Measurements from ENCODE around the gene MLLT3.

Gene MLLT3

DNA sequence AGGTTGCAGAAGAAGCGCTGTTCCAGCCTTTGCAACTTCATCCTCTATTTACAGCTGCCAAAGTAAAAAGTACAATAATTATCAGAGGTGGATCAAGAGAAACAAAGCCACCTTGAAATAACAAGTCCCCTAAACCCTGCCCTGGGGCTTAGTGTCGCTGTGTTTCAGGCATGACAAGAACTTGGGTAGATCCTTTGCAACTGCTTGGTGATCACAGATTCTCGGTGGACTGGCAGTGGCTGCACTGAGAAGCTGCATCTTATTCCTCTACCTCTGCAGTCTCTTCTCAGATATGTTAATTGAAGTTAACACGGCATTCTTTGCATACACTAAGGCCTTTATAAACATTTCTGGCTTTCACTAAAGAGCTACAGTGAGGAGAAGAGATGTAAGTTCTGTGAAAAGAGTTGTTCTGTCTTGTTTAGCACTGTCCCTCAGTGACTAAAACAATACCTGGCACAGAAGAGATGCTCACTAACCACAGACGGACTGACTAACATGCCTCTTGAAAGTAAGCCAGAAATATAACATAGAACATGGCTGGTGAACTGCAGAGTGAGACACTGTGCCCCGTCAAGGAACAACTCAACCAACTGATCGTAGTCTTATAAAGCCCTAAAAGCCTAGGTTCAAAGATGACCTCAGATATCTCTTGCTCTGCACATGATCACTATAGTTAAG, 144.2 kb downstream of the MLLT3 start:
- in situ Hi-C loops (cut with HindIII; ENCODE audit: low sequenced_read_pairs): no loop called here
- no peak overlapping the region for H3K4me3 ChIP-seq (ENCODE audit: low read depth, low read length)
- DNase-seq (ENCODE audit: low read depth, low spot score): peak; percentile 42
- TF ChIP-seq, protein P1, sequence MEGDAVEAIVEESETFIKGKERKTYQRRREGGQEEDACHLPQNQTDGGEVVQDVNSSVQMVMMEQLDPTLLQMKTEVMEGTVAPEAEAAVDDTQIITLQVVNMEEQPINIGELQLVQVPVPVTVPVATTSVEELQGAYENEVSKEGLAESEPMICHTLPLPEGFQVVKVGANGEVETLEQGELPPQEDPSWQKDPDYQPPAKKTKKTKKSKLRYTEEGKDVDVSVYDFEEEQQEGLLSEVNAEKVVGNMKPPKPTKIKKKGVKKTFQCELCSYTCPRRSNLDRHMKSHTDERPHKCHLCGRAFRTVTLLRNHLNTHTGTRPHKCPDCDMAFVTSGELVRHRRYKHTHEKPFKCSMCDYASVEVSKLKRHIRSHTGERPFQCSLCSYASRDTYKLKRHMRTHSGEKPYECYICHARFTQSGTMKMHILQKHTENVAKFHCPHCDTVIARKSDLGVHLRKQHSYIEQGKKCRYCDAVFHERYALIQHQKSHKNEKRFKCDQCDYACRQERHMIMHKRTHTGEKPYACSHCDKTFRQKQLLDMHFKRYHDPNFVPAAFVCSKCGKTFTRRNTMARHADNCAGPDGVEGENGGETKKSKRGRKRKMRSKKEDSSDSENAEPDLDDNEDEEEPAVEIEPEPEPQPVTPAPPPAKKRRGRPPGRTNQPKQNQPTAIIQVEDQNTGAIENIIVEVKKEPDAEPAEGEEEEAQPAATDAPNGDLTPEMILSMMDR (IDR thresholded peaks at IDR 0.05; ENCODE audit: low read depth, low read length): no peak

DNA sequence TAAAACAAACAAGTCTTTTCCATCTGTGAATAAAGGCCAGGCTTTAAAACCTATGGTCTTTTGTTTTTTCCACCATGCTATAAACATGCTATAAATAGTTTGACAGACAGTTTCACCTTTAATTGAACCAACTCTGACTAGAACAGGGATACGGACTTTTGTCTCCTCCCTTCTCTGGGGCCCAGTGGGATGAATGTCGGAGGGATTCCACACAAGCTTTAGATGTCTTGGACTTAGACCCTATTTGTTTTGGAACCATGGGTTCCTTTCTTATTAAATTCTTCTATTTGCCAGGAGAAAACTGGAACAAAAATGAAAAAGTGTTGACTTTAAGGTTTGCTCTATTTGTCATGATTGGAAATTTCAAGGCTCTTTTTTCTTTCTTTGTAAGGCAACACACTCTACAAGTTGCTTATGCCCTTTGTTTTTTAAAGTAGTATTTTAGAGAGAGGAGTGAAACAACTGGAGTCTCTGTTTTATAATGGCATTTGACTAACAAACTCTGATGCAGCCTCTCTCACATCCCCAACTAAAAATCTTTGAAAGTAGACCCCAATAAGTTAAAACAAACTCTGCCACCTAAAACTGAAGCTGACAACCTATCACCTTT, 145.3 kb downstream of the MLLT3 start:
- DNase-seq (ENCODE audit: low read depth, low spot score): peak; percentile 26
- TF ChIP-seq, protein P1 (IDR thresholded peaks at IDR 0.05; ENCODE audit: low read depth, low read length): no peak
- in situ Hi-C loops (cut with HindIII; ENCODE audit: low sequenced_read_pairs): no loop called here
- H3K4me3 ChIP-seq (ENCODE audit: low read depth, low read length): no peak overlapping the region

DNA sequence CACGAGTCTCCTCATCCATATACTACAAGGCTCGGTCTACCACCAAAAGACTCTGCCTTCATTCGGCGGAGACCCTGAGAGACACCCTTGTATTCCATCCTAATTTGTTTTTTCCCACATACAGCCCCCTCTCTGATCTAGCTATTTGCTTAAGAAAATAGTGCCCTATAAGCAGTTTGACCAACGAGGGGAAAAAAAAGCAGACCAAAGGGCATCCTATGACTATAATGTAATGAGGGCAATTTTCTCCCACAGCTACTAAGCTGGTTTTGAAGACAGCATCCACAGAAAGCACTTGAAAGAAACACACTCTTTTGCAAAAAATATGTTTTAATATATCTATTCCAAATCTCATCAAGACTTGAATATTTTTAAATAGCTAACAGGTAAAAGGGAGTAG, 147.8 kb downstream of the MLLT3 start:
- TF ChIP-seq, protein P1 (IDR thresholded peaks at IDR 0.05; ENCODE audit: low read depth, low read length): no peak
- no peak for DNase-seq (ENCODE audit: low read depth, low spot score)
- in situ Hi-C loops (cut with HindIII; ENCODE audit: low sequenced_read_pairs): no loop called here
- H3K4me3 ChIP-seq (ENCODE audit: low read depth, low read length): no peak overlapping the region

DNA sequence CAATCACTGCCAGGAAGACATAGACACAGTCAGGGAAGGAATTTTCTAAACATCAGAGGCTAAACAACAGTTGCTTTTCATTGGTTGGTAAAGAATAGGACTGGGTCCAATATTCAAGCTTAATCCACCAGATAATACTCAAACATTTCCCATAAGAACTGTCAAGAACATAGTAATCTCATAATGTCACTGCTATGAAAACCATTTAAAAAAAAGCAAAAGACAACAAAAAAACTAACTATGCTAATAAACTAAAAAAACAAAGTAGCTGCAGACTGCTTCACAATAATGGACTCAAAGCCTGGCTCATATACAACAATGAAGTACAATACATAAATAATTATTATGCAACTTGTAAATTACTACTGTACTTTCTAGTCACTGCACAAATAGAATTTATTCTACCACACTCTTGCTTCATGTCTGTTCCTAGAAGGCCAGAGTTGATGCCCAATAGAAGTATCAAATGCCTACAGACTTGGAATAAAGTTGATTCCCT, 148.7 kb downstream of the MLLT3 start:
- in situ Hi-C loops (cut with HindIII; ENCODE audit: low sequenced_read_pairs): no loop called here
- DNase-seq (ENCODE audit: low read depth, low spot score): no peak
- no peak overlapping the region for H3K4me3 ChIP-seq (ENCODE audit: low read depth, low read length)
- TF ChIP-seq, protein P1 (IDR thresholded peaks at IDR 0.05; ENCODE audit: low read depth, low read length): no peak

DNA sequence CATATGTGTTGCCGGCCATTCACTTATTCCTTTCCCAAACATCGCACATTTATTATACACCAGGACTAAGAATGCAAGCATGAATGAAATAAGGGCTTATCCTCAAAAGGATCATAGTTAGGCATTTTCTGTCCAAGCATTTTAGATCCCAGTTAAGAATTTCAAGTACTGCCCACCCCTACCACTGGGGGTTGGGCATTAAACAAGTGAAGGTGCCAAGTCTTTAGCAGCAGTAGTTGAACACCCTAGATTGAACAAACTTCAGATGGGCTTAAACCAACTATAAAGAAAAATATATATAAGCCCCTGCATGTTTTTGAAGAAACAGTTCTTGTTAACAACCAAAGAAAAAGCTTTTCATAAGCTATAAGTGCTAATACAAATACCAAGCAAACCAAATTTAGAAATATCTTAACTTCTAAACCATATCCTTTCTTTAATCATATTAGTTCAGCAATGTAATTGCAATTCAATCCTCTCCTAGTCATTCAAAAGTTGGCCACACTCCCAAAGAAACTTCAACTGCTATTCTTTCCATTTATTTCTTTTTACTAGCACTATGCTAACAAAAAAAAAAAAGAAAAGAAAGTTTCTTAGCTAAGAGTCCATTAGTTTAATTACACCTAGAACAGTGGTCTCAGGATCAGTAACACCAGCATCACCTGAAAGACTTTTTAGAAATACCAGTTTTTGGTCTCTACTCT, 149.8 kb downstream of the MLLT3 start:
- TF ChIP-seq, protein P1 (IDR thresholded peaks at IDR 0.05; ENCODE audit: low read depth, low read length): no peak
- no peak overlapping the region for H3K4me3 ChIP-seq (ENCODE audit: low read depth, low read length)
- peak; percentile 19 for DNase-seq (ENCODE audit: low read depth, low spot score)
- in situ Hi-C loops (cut with HindIII; ENCODE audit: low sequenced_read_pairs): no loop called here

DNA sequence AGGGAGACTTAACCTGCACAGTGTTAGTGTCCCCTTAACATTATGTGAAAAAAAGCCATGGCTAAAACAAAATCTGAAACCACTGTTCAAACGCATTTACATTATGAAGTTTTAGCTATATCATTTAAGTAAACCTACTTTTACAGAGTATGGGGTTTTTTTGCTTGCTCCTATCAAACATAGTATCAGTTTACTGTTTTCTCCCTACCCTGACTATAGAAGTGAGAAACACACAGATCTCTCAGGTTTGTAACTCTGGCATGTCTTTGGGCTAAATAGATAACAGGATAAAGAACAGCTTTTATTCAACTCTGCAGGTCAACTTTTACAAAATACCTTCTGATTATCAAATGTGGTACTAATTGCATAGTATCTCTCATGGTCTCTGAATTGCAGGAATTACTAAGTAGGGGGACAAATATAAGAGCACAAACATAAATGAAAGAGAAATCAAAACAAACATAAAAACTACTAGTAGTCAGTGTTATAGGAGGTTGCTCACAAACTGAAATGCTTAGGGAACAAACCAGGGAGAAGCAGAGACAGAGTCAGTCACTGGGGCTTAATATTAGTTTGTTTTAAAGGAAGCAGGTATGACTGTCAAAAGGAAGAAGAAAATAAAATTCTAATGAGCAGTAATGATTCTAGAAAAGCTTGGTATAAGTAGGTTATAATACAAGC, 155.8 kb downstream of the MLLT3 start:
- no peak for DNase-seq (ENCODE audit: low read depth, low spot score)
- H3K4me3 ChIP-seq (ENCODE audit: low read depth, low read length): no peak overlapping the region
- in situ Hi-C loops (cut with HindIII; ENCODE audit: low sequenced_read_pairs): no loop called here
- TF ChIP-seq, protein P1 (IDR thresholded peaks at IDR 0.05; ENCODE audit: low read depth, low read length): no peak
